Ammon's horn (tissue), 1 donor: ENCODE data around the gene UFD1.

ENCODE experiments used
- DNase-seq: peaks from one replicate; pipeline ENCODE4 v3.0.0-alpha.2; 2016; ENCODE audit warnings: low spot score

UFD1 gene

DNA sequence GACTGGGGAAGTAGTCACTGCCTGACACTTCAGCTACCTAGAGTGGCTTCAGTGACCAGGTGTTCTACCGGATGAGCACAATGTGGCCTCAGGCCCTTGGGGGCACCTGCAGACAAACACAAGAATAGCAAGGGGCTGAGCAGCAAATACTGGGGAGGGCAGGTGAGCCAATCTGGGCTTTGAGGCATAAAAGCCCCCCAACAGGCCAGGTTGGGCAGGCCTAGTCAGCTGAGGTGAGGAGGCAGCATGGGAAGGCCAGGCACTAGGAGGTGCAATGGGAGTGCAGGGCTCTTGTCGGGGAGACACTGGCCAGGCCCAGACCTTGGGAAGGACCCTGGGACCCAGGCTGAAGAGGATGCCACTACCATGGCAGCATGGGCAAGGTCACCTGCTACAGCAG, 9.0 kb downstream of the UFD1 start:
- DNase-seq: no peak

DNA sequence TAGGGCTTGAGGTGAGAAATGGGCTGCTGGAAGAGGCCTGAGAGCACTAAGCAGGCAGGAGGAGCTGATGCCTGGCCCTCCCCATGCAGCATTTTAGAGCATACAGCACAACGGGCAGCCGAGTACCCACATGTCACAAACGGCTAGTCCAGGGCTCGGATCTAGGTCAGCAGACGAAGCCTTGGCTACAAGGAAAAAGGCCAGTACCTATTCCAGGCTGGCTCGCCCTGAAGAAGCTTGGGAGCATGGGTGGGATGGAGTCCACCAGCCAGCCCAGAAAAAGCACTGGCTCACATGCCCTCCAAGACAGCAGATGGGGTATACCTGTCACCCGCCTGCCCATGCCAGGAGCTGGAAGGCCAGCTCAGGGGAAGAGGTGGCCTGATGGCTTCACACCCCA, 9.6 kb downstream of the UFD1 start:
- no peak for DNase-seq

DNA sequence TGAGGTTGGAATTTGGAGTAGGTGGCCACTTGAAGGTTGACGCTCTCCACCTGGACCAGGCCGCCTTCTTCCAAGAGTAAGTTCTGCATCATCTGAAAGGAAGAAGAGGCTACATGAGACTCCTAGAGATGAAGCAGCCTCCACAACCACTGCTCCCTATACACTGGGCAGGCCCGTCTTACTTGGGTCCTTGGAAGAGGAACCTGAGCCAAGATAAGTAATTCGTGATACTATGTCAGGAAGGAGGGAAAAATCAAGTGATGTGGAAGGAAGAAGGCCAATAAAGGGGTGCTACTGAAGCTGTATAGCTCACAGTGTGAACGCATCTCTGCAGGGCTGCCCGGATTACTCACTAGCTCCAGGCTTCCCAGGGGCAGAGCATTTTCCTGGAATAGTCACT, 11.1 kb downstream of the UFD1 start:
- DNase-seq: no peak

DNA sequence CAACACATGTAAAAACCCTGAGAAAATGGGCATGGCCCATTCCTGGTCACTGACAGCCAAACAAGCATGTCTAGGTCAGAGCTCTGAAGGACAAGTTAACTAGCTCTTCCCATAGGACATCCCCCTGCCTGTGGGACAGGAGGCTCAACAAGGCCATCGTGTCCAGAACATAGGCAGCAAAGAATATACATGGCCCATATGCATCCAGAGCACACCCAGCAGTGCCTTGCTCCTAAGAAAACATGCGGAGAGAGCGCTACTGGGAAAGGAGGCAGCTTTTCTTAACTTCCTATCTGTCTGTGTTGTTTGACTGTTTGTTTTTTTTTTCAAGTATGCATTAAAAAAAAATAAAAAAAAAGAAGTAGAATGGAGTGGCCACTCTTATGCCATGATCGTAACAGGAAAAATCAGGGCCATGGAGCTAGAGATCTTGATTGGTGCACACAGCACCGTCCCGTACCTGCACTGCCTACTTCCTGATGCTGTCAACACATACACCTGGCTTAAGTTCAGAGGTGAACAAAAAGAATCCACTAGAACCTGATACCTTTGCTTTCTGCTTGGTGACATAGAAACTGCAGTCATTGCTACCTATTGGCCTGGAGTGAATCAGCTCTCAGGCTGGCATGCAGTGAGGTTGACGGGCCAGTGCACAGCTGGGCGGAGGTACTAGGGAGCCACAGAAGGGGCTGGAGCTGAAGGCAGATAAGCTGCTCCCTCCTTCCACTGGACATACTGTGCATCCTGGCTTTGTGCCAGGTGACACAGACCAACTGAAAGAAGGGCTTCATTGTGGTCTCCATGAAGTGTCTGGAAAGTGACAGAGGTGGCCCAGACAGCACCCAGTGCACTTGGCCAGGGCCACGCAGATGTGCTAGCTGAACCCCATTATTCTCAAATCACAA, 11.9 kb downstream of the UFD1 start:
- no peak for DNase-seq

DNA sequence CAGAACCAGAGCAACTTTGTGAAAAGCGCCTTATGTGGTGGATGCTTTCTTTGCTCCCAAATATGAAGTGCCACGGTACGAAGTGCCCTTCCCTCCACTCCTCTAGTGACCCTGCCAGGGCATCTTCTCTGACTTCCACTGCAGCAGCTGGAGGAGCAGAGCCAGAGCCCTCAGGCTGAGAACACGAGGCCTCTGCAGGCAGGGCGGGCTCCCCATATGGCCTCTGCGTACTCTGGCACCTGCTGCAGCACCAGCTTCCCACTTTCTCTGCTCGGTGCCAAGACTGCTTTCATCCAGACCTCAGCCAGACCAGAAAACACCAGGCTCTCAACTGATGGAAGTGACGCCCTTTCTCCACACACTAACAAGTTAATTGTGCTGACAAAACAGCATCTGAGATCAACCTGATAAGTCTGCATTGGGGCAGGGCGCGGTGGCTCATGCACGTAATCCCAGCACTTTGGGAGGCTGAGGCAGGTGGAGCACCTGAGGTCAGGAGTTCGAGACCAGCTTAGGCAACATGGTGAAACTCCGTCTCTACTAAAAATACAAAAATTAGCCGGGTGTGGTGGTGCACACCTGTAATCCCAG, 12.8 kb downstream of the UFD1 start:
- DNase-seq: no peak

- no peak for DNase-seq
Observed at GRCh38 chr22:19464975-19465374, 14.0 kb downstream of the UFD1 start.

- DNase-seq: no peak
Observed at GRCh38 chr22:19464546-19464945, 14.4 kb downstream of the UFD1 start.

GRCh38 chr22:19463491-19464469, 15.2 kb downstream of the UFD1 start:
- no peak for DNase-seq

- no peak for DNase-seq
Observed at GRCh38 chr22:19463008-19463407, 16.0 kb downstream of the UFD1 start.

- DNase-seq: no peak
Observed at GRCh38 chr22:19461506-19461905, 17.5 kb downstream of the UFD1 start.

DNA sequence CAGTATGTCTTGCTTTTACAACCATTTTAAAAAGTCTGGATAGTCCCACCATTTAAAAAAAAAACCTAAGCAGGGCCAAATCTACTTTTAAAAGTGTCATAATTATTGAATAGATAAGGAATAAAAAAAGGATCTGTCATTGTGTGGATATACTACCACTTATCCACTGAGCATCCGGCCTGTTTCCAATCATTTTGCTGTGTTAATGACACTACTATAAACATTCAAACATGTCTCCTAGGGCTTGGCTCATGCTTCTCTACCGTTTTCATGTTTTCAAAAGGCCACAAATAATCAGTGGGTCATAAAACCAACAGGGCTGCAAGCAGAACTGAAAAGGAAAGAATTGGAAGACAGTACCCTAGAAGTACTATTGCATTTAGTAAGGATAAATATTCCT, 19.0 kb downstream of the UFD1 start:
- no peak for DNase-seq

GRCh38 chr22:19457828-19458428, 21.1 kb downstream of the UFD1 start:
- DNase-seq: no peak

- DNase-seq: no peak
Observed at GRCh38 chr22:19456541-19456940, 22.5 kb downstream of the UFD1 start.

DNA sequence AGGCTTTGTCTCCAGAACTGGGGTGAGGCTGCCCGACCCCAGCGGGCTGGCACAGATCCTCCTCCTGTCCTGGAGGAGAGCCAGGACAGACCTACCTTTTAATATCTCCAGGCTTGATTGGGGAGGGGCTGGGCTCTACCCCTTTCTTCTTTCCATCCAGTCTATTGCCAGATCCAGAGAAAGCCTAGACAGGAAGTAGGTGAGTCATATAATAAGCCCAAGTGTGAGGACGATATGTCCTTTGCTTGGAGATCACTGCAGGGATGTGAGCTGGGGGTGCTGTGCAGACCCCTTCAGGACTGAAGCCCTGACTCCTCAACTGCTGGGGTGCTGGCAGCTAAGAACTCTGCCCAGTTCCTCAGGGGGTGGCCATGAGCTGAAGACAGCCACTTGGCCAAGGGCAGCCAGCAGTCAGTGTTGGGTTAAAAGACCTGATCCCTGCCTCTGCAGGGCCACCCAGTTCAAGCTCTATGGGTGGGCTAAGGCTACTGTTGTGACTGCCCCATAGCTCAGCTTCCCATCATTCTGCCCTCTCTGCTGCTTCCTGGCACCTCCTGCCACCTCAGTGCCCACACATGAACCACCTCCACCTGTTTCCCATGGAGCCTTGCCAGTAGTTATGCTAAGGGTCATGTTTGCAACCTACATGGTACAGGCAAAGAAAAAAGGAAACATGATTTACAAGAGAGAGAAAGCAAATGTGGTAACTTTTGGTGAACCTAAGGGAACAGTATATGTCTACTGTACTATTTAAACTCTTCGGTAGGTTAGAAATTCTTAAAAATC, 23.2 kb downstream of the UFD1 start:
- DNase-seq: no peak

DNA sequence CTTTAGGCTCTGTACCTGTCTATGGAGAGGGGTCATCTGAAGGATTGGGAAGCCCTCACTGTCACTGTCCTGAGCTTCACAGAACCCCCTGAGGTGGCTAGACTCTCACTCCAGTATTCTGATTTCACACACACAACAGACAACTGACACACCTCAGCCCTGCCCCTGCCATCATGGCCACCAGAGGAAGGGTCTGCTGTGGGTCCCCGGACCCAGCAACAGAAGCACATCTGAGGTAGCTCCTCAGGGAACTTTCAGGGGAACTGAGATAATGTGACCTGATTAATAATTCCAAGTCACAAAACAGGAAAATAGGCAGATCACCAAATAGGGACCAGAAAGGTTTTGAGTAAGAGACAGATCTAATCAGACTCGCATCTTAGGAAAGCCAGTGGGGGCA, 24.0 kb downstream of the UFD1 start:
- no peak for DNase-seq

DNA sequence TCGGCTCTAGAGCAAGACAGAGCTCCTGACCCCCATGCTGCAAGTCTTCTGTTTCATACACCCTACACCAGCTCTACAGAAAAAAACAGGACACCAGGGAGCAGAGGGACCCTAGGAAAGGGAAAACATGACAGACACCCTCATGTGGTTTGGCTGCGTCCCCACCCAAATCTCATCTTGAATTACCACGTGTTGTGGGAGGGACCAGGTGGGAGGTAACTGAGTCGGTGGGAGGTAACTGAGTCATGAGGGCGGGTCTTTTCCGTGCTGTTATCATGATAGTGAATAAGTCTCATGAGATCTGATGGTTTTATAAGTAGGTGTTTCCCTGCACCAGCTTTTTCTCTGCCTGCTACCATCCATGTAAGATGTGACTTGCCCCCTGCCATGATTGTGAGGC, 24.8 kb downstream of the UFD1 start:
- no peak for DNase-seq

GRCh38 chr22:19453718-19454117, 25.3 kb downstream of the UFD1 start:
- no peak for DNase-seq

DNA sequence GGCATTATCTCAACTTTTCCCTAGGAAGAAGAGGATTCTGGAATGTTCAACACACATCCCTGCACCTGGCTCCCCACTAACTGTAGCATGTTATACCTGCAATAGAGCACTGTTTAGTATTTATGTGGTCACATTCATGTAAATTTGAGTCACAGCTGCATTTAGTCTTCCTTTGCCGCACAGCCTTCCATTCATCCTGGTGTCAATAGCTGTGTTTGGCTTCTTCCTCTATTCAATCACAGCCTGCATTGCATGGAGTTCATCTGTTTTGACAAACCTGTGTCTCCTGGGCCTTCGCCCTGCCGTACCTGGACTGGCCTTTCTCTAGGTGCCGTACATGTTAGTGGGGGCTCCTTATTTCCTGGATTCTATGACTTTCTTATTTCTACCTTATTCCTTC, 27.4 kb downstream of the UFD1 start:
- DNase-seq: no peak

DNA sequence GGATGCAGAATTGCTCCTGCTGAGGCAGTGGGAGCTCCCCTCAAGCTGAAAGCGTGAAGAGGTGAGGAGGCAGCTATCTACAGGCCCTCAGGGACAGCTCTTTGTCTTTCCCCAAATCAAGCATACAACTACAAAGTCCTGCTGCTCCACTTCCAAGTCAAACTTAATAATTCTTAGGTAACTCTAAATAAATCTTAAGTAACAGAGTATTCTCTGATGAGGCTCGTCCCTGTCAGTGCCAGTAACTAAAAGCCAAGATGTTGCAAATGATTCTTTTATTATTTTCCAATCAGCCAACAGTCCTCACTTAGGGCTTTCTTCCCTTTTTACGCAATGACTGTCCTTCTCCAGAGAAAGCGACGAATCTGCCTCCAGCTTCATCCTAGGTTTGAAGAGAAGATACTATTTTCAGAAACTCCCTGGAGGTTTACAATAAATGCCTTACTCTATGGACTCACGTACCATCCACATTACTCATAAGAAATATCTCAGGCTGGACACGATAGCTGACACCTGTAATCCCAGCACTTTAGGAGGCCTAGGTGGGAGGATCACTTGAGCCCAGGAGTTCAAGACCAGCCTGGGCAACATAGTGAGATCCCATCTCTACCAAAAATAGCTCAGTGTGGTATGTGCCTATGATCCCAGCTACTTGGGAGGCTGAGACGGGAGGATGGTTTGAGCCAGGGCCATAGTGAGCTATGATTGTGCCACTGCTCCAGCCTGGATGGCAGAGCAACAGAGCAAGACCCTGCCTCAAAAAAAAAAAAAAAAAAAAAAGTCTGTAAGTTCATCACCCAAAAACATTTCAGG, 28.4 kb downstream of the UFD1 start:
- DNase-seq: no peak

DNA sequence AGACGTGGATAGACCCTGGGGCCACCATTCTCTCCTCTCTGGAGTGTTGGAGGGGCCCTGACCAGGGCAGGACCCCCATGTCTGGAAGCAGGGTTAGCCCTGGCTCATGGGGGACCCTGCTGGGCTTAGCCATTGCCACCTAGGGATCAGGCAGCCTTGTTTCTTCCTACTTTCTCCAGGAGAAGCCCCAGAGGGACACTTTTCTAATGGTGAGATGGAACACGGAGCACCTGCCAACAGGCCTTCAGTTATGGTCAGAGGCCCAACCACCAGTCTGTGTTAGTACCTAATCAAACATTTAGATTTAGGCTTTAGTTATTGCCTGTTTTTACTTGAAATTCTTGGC, 29.6 kb downstream of the UFD1 start:
- no peak for DNase-seq
